HL-60 (cell line): ENCODE measurements around the gene FRMD3.

Source experiments
- DNase-seq, 2 experiments: peaks; one replicate each; pipeline ENCODE4 v3.0.0-alpha.2; 2010 to 2020; ENCODE audit warnings: low read depth in 1 of 2, low spot score in 1 of 2
- H3K27ac ChIP-seq: fragments of 250-450 bp; sonication (Bioruptor Pico); replicated peaks from 2 replicates; pipeline ENCODE4 v1.5.1; 2020; ENCODE audit warnings: mild to moderate bottlenecking, moderate library complexity
- H3K27me3 ChIP-seq: fragments of 250-450 bp; sonication (Bioruptor Pico); 2 replicates; pipeline ENCODE4 v1.5.1; 2021; ENCODE audit warnings: mild to moderate bottlenecking, moderate library complexity; ENCODE audit not compliant: insufficient read depth, poor library complexity, severe bottlenecking
- H3K4me3 ChIP-seq: replicated peaks from 2 replicates; pipeline ENCODE4 v1.5.1; 2011; ENCODE audit warnings: mild to moderate bottlenecking, control low read depth, low read length; ENCODE audit not compliant: insufficient read depth
- CTCF ChIP-seq: IDR thresholded peaks from one replicate; pipeline ENCODE4 v1.5.1; 2011; ENCODE audit warnings: low read length, control low read depth, inconsistent platforms; ENCODE audit not compliant: insufficient read depth
- GABPA ChIP-seq: IDR thresholded peaks from 2 replicates; pipeline ENCODE4 v1.6.1; 2012; ENCODE audit warnings: low read depth
- POLR2AphosphoS5 ChIP-seq: IDR thresholded peaks from 2 replicates; pipeline ENCODE4 v1.6.1; 2012; ENCODE audit warnings: low read depth
- REST ChIP-seq: IDR thresholded peaks from 2 replicates; pipeline ENCODE4 v1.6.1; 2012; ENCODE audit warnings: low read depth; ENCODE audit not compliant: insufficient replicate concordance
- SPI1 ChIP-seq: IDR thresholded peaks from 2 replicates; pipeline ENCODE4 v1.6.1; 2012; ENCODE audit warnings: low read depth, mild to moderate bottlenecking, borderline replicate concordance

The FRMD3 gene

GRCh38 chr9:83385317-83385716 is 152.9 kb downstream of the FRMD3 start:
- no peaks in the 10 kb centered on the region for H3K27me3 ChIP-seq
- H3K4me3 ChIP-seq, result no peak overlapping the region
- DNase-seq, result no peak
- no peak for TF ChIP-seq POLR2AphosphoS5
- TF ChIP-seq GABPA, result no peak
- TF ChIP-seq CTCF, result no peak
- no peak for TF ChIP-seq SPI1
- TF ChIP-seq REST, result no peak
- no peak overlapping the region for H3K27ac ChIP-seq

GRCh38 chr9:83384214-83384613 is 154.0 kb downstream of the FRMD3 start:
- no peak for DNase-seq
- no peak overlapping the region for H3K27ac ChIP-seq
- H3K27me3 ChIP-seq, result no peaks in the 10 kb centered on the region
- TF ChIP-seq GABPA, result no peak
- H3K4me3 ChIP-seq, result no peak overlapping the region

- Histone ChIP-seq H3K27ac (no peak overlapping the region), H3K27me3 (no peaks in the 10 kb centered on the region), H3K4me3 (no peak overlapping the region)
- DNase-seq, result no peak
- no peak for TF ChIP-seq SPI1
- TF ChIP-seq GABPA, result no peak
- no peak for TF ChIP-seq CTCF
- no peak for TF ChIP-seq POLR2AphosphoS5
- no peak for TF ChIP-seq REST
These were observed 155.2 kb downstream of the FRMD3 start for GRCh38 chr9:83383034-83383433.

- no peaks in the 10 kb centered on the region for H3K27me3 ChIP-seq
- H3K4me3 ChIP-seq, result no peak overlapping the region
- H3K27ac ChIP-seq, result no peak overlapping the region
- DNase-seq, result no peak
- TF ChIP-seq GABPA (no peak), REST (no peak), SPI1 (no peak), CTCF (no peak), POLR2AphosphoS5 (no peak)
These were observed 155.8 kb downstream of the FRMD3 start for GRCh38 chr9:83382421-83382820.
